ENCODE measurements around the gene NSMCE3.
"Not testable (repeated sequence)": the region's sequence is repeated elsewhere in the genome, so short reads cannot be mapped to it uniquely, and the experiment has no call there.

The NSMCE3 gene

DNA sequence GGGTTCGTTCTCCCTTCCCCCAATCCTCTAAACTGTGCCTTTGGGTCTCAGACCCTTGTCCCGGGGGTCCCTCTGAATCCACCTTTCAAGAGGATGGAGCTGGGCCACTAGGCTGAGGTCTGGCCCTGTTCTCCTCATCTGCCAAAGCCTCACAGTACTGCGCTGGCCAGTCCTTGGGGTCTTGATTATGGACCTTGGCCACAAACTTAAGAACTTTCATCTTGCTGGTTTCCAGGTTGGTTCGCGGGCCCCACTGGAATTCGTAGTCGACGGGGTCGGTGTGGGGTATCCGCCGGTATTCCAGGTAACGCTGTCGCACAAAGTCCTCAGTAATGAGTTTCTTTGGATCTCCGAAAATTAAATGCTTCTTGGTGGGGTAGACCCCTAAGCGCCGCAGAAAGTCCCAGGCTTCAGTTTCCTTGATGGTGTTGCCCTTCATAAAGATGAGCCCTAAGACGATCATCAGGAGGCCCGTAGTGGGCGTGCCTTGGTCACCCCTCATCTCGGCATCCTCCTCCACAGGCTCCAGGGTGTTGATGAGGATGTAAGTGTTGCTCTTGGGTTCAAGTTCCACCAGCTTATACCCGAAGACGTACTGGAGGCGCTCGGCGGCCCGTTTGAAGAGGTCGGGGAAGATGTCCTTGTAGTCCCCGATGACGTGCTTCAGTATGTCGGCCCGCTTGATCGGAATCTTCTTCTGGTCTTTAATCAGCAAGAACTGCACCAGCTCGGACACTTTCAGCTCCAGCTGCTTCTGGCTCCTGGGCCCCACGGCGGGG is 727 bp downstream of the NSMCE3 start:
- DNase-seq = peak; percentile 18

- DNase-seq = no peak
Observed at GRCh38 chr15:29266052-29266582, 3.5 kb downstream of the NSMCE3 start.

GRCh38 chr15:29263289-29263688 is 6.3 kb downstream of the NSMCE3 start:
- DNase-seq = no peak

DNA sequence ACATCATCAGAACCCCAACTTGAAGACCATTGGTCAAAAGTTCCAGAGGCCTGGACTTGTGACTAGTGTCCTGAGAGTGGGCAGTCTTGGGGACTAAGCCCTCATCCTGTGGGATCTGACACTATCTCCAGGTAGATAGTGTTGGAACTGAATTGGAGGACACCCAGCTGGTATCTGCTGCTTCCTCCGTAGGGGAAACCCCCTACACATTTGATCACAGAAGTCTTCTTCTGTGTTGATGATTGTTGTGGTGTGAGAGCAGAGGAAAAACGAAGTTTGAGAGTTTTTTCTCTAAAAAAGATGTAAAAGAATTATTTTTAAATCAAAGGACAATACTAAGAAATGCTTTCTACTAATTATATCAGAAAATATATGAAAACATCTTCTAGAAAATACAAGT is 6.9 kb downstream of the NSMCE3 start:
- DNase-seq = no peak

- DNase-seq = no peak
Observed at GRCh38 chr15:29260896-29261295, 8.7 kb downstream of the NSMCE3 start.

GRCh38 chr15:29259233-29259632 is 10.4 kb downstream of the NSMCE3 start:
- DNase-seq = no peak

GRCh38 chr15:29252234-29252633 is 17.4 kb downstream of the NSMCE3 start:
- DNase-seq = no peak

DNA sequence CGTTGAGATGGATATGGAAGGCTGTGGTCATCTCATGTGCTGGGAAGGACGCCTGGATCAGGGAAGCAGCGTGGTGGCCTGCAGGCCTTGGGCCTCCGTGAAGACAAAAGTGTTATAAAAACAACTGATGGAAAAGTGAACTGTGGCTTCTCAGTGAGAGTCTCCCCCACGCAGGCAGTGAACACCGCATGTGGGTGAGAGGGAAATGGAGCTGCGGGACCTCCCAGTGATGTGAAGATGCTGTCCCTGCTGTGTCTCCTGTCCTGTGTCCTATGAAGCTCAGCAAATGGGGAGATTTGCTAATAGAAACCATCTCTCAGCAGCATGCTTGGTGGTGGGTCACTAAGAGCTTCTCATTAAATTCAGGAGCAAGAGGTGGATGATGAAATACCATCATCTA is 25.1 kb downstream of the NSMCE3 start:
- DNase-seq = no peak

GRCh38 chr15:29244123-29244522 is 25.5 kb downstream of the NSMCE3 start:
- no peak for DNase-seq

- no peak for DNase-seq
Observed at GRCh38 chr15:29242456-29243242, 27.0 kb downstream of the NSMCE3 start.

DNA sequence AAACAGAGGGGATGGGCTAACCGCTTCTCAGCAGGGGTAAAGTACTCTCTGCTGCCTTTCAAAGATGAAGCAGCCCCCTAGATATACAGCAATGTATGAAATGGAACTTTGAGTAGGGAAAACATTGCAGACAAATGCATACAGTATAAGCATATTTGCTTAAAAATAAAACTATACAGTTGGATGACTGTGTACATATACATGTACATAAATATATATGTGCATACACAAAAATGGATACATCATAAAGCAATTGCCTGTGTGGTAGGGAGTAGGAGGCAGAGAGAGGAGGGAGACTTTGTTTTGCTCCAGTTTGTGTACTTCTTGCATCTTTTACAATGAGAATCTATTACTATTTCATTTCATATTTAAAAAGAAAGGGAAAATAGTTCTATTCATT is 28.4 kb downstream of the NSMCE3 start:
- DNase-seq = no peak

DNA sequence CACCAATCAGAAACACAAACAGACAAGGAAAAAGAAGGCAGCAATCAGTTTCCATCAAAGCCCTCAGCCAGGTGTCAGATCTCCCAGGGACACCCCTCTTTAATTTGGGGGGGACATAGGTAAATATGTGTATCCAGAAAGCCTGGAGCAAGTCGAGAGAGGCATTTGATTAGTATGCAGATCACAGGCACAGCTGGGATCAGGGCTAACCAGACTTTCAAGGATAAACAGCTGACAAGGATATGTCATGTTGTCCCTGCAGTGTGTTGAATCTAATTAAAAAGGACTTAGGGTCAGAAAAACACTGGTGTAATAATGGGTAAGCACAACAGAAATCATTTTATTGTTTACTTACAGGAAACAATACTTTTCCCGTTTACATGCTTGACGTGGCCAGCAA is 30.2 kb downstream of the NSMCE3 start:
- no peak for DNase-seq

DNA sequence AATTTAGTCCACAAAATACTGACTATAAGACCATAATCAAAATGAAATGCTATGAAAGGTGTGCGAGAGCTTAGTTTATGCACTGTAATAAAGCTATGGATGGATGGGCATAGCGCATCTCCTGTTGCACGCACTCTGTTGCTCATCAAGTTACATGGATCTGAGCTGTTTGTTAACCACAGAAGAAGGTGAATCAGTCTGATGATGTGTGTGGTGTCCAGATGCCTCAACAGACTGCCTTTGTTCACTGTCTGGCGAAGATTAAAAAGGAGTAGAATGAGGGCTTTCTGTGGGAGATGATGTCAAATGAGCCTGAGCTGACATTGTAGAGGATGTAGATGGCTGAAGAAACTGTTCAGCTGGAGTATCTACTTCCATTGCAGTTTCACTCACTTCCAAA is 36.1 kb downstream of the NSMCE3 start:
- no peak for DNase-seq

GRCh38 chr15:29226436-29227208 is 43.0 kb downstream of the NSMCE3 start:
- no peak for DNase-seq

GRCh38 chr15:29225534-29226234 is 43.9 kb downstream of the NSMCE3 start:
- no peak for DNase-seq

- not testable (repeated sequence) for DNase-seq
Observed at GRCh38 chr15:29224987-29225363, 44.6 kb downstream of the NSMCE3 start.

DNA sequence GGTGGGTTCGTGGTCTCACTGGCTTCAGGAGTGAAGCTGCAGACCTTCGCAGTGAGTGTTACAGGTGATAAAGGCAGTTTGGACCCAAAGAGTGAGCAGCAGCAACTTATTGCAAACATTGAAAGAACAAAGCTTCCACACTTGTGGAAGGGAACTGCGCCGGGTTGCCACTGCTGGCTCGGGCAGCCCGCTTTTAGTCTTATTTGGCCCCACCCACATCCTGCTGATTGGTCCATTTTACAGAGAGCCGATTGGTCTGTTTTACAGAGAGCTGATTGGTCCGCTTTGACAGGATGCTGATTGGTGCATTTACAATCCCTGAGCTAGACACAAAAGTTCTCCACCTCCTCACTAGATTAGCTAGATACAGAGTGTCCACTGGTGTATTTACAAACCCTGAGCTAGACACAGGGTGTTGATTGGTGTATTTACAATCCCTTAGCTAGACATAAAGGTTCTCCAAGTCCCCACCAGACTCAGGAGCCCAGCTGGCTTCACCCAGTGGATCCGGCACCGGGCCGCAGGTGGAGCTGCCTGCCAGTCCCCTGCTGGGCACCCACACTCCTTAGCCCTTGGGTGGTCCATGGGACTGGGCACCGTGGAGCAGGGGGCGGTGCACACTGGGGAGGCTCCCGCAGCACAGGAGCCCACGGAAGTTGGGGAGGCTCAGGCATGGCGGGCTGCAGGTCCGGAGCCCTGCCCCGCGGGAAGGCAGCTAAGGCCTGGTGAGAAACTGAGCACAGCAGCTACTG is 45.2 kb downstream of the NSMCE3 start:
- DNase-seq = not testable (repeated sequence)

- no peak for DNase-seq
Observed at GRCh38 chr15:29223640-29224039, 46.0 kb downstream of the NSMCE3 start.

- DNase-seq = no peak
Observed at GRCh38 chr15:29222129-29222853, 47.3 kb downstream of the NSMCE3 start.

DNA sequence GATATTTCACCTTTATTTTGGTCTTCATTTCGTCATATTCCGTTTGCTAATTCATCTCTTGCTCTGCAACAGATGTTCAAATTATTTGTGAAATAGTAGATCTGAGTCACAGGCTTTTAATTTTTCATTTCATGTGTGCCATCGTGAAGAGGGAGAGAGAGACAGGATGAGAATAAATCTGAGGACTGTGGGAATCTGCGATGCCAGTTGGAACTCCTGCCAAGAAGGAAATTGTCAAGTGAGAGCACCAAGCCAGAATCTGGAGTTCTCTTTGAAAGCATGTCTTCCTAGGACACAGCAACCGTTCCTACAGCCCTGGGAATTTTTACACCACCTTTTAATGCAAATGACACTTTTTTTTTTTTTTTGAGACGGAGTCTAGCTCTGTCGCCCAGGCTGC is 48.8 kb downstream of the NSMCE3 start:
- DNase-seq = no peak

- DNase-seq = no peak
Observed at GRCh38 chr15:29216955-29217354, 52.7 kb downstream of the NSMCE3 start.
